ENCODE results near the gene PDZRN4.

The PDZRN4 gene

DNA sequence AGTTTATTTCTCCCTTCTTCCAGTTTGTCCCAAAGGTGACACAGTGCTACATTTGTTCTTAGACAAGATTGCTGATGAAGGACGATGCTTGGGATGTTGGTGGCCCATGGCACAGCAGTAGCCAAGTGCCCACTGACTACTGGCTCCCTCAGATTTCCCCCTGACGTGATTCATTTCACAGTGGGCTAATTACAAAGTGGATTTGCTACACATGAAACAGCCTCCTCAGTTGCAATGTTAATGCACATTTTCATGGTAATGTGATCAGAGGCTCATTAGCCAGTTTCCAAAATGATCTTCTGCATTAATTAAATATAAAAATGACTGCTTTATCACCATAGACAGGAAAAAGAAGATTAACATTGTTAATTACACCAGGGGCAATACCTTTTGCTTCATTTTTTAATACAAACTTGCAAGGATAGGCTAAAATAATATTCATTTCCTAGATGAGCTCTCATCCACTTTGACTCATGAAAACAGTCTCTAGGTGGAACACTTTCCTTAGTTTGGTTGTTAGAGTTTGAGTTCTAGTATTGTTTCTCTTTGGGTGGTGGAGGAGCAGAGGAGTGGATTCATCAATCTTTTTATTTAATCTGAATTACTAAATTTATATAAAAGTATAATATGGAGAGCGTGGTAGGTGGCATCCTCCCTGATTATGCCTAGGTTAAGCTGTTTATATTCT lies 250.9 kb downstream of the PDZRN4 start:
- FAIRE-seq (no peak), DNase-seq (ENCODE audit: extremely low spot score, insufficient read length, low read depth) (no peak)

DNA sequence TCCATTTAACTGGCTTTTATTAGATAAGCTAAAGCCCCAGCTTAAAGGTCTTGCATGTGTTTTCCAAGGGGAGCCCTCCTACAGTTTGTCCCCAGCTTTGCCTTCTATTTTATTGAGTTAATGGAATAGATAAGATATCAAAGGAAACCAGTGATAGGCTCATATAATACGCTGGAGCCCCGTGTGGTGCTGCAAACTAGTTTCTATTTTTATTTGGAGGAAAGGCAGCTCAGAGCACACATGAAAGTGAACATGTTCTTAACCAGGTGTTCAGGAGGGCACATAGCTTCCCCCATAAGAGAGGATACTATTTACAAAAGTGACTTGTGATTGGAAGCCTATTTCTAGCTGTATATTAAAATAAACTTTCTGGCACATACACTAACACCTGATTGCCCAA lies 251.7 kb downstream of the PDZRN4 start:
- DNase-seq (ENCODE audit: extremely low spot score, insufficient read length, low read depth) (no peak), FAIRE-seq (no peak)

DNA sequence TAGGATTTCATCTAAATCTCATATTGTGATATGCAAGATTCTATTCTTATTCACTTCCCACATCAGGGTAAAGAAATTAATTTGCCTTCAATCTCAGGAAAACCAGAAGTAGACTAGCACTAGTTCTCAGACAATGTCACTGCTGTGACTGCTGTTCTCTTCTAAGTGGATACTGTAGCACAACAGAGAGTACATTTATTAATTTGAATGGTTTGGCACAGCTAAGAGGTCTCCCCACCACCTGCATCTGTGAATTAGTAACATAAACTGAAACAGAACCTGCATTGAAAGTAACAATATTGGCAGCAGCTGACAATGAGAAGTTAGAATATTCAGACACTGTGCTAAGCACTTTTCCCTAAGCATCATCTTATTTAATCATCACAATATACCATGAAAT lies 253.1 kb downstream of the PDZRN4 start:
- FAIRE-seq (no peak), DNase-seq (ENCODE audit: extremely low spot score, insufficient read length, low read depth) (no peak)

DNA sequence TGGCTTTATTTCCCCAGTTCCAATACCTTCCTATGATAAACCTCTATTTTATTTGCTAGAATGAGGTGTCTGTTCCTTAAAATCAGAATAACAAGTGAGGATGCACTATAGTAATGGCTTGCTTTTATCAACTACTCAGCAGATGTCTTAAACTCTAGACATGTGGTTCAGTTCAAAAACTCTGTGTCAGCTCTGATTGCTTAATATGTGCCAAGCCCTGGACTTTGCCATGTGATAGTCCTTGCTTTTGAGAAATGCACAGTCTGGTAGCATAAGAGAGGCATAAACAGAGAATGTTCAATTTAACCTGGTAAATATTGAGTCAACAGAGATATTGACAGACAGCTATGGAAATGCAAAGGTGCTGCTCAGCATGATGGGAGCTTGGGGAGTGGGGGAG lies 254.8 kb downstream of the PDZRN4 start:
- no peak for DNase-seq (ENCODE audit: extremely low spot score, insufficient read length, low read depth)
- no peak for FAIRE-seq

DNA sequence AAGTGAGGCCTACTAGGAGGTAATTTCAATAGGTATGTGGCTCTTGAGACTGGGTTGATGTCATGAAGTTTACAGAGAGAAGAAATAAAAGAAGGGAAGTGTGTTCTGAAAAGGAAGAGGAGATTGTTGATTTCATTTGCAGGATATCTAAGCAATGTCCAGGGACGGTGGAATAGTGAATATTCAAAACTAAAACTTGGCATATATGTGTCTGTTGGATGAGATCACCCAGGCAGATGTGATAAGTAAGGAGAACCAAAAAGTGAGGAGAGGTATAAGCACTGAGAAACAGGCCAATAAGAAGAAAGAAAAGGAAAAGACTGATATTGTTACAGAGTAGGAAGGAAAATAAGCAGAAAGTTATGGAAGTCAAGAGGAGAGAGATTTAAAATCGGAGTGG lies 255.6 kb downstream of the PDZRN4 start:
- FAIRE-seq (no peak), DNase-seq (ENCODE audit: extremely low spot score, insufficient read length, low read depth) (no peak)

DNA sequence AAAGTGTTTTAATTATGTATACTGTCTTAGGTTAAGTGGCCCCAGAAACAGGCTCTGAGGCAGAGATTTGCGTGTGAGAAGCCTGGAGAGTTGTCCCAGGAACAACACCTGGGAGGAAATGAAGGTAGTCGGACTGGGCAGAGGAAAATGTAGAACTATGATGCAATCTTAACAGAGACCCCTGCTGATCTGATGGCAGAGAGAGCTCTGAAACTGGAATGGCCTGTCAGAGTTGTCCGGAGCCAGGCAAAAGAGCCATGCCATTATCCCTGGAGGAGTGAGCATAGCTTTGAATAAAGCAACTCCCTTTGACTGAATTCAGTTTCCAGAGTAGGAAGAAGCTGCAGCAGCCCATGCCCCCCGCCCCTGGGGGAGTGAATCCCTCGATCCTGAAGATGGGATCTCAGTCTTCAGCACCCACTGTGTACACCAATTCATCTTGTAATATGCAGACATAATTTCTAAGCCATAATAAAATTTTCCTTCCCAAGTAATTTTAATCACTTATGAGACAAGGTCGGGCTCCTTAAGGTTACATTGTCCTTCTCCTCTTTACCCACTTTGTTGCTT lies 264.8 kb downstream of the PDZRN4 start:
- FAIRE-seq (no peak), DNase-seq (ENCODE audit: extremely low spot score, insufficient read length, low read depth) (no peak)

DNA sequence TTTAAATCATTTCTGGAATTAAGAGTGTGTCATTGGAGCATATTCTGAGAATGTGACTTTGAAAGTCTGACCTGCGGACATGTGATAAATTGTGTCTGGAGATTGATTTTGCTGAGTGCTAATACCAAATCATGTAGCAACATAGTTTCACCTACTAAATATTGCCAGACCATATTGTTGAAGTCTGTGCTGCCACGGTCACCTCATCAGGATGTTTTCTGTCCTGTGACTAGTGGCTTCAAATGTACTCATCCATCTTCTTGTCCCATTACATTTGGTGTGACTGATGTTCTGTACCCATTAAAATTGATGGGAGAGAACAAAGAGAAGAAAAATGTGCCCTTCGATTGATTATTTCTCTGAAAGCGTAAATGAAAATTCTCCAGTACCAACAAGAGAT lies 265.3 kb downstream of the PDZRN4 start:
- DNase-seq (ENCODE audit: extremely low spot score, insufficient read length, low read depth) (no peak), FAIRE-seq (no peak)

DNA sequence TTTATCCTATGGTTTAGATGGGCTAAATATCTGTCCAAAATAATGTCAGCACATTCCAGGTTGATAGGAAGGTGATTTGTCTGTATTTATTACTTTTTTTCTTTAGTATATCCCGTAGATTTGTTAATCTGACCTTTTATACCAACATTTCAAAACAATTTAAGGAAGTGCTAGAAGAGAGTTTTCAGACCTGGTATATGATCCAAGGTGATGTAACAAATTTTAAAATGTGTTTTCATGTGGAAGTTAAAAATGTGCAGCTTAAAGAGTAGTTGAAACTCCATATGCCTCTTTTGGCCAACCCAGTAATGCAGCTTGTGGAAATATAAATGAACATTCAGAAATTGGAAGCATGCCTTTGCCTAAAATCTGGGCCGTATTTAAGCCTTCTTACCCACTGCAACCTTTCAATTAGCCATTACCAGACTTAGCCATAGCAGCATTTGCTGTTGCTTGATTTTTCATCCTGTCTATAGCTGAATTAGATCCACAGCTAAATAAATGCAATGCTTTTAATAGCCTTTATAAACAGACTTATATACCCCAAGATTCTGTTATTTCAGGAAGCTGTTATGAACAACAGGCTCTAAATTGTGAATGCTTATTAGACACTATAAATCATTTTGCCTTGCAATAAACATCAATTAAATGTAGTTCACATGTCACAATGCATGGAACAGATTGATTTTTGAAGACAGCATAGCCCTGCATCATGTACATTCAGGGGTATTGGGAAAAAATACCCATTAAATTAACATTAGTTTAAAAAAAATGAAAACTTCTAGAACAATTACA lies 271.2 kb downstream of the PDZRN4 start:
- DNase-seq (ENCODE audit: extremely low spot score, insufficient read length, low read depth): no peak

DNA sequence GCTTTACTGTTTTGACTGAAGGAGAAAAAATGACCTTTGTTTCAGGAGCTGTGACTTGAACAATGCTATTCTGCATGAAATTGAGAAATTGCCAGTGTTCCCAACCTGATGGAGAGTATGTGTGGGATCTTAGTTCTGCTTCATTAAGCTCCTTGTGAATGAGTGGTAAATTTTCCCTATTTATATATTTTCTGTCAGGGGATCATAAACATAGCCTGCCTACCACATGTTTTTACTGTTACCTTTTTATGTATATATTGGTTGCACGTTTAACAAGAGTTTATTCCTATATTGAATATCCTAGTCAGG lies 271.7 kb downstream of the PDZRN4 start:
- DNase-seq (ENCODE audit: extremely low spot score, insufficient read length, low read depth) (no peak), FAIRE-seq (no peak)

More for the DNA sequence above, 271.2 kb downstream of the PDZRN4 start:
- no peak for FAIRE-seq

DNA sequence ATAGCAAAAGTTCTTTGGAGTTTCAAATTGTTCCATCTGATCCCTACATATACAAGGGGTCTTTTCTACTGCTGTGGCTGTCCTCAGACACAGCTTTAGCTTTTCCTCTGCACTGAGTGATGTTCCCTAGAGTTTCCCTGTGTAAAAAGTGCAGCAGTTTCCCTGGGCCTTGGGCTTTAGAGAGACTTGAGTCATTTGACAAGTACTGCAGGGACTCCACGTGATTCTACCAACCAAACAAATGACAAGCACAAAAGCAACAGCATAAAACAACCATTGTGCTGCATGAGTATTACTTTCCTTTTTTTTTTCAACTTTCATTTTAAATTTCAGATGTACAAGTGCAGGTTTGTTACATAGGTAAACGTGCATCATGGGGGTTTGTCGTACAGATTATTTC lies 272.8 kb downstream of the PDZRN4 start:
- DNase-seq (ENCODE audit: extremely low spot score, insufficient read length, low read depth) (no peak), FAIRE-seq (no peak)

DNA sequence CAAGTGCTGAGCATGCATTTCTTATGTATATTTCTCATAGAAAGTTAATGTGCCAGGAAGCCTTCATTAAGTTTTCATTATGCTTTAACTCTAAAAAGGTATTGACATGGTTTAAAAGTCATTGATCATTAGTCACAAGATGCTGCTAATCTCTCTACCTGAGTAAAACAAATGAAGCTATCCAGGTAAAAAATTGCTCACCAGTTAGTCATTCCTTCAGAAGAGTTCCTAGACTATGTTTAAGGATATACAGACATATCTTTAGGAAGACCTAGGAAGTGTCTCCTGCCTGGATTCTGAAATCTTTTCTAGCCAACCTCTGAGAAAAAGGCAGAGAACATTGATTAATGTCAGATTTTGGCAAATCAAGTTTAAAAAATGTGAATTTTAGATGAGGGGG lies 274.2 kb downstream of the PDZRN4 start:
- DNase-seq (ENCODE audit: extremely low spot score, insufficient read length, low read depth) (no peak), FAIRE-seq (no peak)

DNA sequence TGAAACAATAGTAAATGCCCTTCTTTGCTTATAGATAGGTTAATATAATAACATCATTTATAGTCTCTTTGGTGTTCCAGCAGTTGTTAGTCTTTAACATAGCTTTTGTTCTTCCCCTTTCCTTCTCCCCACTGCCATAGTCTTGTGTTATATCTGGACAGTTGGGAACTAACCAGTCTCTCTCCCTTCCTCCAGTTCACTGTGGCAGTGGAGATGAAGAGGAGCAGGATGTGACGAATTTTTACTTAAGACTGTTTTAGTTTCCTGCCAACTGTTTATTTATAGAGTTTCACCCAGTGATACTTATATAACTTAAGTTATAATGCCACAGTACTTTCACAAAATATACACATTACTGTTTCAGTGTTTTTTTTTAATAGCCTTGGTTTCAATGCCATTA lies 277.4 kb downstream of the PDZRN4 start:
- FAIRE-seq: no peak
- no peak for DNase-seq (ENCODE audit: extremely low spot score, insufficient read length, low read depth)

DNA sequence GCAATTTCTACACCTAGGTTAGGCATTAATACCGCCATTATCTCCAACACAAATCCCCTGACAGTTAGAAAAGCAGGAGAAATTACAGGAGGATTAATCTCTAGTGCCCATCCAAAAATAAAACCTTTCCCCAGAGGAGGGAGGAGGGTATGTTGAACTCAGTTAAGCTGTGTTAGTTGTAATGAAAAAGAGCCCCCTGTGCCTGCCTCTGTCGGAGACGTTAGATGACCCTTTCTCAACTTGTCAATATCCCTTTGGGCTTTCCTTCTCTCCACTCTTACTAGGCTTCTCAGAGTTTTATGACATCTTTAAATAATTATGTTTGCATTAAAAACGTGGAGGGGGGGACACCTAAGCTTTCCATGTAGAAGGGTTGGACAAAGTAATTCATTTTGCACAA lies 278.2 kb downstream of the PDZRN4 start:
- no peak for DNase-seq (ENCODE audit: extremely low spot score, insufficient read length, low read depth)
- no peak for FAIRE-seq

DNA sequence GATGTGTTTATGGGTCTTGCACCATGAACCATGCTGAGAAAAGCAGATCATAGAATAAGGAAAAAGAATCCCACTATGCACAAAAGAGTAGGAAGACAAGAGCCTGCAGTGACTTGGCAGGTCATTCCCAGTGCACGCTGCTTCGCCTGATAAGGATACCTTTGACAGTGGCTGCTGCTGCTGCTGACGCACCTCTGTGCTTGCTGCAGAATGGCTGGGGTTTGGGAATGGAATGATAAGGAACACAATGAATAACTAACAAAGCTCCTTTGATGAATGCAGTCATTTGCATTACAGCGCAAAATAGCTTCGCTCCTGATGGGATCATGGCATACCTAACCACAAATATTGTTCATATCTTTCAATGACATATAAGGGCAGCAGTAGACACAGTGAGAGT lies 278.7 kb downstream of the PDZRN4 start:
- DNase-seq (ENCODE audit: extremely low spot score, insufficient read length, low read depth) (no peak), FAIRE-seq (no peak)

DNA sequence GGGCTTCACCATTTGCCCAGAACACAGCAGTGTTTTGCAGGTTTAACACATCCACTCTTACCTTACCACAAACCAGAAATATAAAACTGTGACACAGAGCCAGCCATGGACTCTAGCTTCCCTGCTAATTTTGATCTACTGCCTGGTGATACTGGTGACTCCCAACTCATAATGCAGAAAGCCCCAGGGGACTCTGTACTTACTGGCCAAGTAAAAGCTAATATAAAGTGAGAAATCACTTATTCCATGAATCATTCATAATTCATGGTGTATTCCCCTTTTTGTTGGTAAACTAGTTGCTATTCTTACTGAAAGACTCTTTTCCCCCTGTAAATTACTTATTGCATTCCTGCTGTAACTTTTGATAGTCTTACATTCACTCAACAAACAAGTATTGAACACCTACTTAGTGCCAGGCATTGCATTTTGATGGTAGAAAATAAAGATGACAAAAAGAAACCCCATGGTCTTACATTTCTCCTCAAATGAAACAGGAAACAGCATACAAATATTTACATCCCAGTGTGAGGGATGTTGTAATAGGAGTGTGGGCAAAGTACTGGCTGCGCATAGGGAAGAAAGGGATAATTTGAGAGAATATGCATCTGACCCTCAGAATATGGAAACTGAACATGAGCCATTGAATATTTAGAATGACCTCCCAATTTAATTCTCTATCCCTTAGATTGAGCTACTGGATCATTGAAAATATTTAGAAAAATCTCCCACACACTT lies 279.6 kb downstream of the PDZRN4 start:
- FAIRE-seq (no peak), DNase-seq (ENCODE audit: extremely low spot score, insufficient read length, low read depth) (no peak)

DNA sequence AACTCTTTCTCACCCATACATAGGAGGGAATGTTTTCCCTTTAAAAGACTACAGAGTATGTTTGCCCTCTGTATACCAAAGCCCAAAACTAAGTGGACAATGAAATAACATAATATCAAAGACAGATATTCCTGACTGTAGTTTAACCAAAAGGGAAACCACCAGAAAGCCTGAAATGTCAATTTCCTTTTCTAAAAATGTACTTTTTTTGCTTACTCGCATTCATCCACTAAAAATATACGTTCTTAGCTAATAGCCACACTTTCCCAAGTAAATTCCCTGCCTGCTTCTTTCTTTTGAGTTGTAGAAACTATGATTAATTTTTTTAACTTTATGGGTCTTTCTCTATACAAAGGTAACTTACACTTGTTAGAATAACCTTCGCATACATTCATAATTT lies 280.2 kb downstream of the PDZRN4 start:
- no peak for DNase-seq (ENCODE audit: extremely low spot score, insufficient read length, low read depth)
- no peak for FAIRE-seq

DNA sequence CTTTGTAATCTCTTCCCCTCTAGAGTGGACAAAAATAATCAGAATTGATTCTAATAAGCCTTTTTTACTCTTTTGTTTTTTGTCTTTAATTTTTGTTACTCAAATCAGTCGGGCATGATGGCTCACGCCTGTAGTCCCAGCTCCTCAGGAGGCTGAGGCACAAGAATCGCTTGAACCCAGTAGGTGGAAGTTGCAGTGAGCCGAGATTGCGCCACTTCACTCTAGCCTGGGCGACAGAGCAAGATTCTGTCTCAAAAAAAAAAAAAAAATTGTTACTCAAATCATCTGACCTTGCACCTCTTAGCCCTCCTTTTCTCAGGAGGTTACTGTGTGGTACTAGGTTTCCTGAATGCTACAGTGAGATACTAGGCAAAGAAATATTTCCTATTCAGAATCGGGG lies 280.6 kb downstream of the PDZRN4 start:
- no peak for FAIRE-seq

DNA sequence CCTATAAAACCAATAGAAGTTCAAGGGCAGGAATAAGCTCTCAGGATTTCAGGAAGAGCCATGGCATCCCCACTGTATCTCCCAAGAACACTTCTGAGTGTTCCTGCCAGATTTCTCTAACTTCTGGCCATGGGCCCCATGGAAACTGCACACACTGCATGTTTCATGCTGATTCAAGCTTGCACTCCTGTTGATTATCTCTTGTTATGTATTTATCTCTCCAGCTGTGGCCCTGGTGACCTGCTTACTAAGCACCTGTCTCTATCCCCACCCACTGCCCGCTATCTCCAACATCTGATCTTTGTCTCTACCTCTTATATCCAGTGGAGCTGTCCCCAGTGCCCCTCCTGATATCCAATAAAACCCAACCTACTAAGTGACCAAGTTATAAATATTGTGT lies 285.3 kb downstream of the PDZRN4 start:
- DNase-seq (ENCODE audit: extremely low spot score, insufficient read length, low read depth): no peak
- FAIRE-seq: no peak

More for the DNA sequence above, 280.6 kb downstream of the PDZRN4 start:
- DNase-seq (ENCODE audit: extremely low spot score, insufficient read length, low read depth): no peak

DNA sequence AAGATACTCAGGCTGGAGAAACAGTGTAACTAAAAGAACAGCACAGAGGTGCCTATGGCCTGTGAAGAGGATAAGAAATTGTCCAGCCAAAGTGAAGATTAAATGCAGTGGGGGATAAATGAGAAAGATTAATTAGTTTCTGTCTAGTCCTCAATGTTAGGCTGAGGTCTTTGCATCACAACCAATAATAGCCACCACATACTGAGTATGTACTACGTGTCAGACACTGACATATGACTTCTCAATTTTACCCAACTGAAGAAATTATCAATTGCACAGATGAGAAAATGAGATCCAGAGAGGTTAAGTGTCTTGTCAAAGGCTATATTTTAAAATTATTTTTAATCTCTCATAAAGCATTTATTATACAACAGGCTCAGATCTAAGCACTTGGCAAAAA lies 285.9 kb downstream of the PDZRN4 start:
- DNase-seq (ENCODE audit: extremely low spot score, insufficient read length, low read depth): no peak

DNA sequence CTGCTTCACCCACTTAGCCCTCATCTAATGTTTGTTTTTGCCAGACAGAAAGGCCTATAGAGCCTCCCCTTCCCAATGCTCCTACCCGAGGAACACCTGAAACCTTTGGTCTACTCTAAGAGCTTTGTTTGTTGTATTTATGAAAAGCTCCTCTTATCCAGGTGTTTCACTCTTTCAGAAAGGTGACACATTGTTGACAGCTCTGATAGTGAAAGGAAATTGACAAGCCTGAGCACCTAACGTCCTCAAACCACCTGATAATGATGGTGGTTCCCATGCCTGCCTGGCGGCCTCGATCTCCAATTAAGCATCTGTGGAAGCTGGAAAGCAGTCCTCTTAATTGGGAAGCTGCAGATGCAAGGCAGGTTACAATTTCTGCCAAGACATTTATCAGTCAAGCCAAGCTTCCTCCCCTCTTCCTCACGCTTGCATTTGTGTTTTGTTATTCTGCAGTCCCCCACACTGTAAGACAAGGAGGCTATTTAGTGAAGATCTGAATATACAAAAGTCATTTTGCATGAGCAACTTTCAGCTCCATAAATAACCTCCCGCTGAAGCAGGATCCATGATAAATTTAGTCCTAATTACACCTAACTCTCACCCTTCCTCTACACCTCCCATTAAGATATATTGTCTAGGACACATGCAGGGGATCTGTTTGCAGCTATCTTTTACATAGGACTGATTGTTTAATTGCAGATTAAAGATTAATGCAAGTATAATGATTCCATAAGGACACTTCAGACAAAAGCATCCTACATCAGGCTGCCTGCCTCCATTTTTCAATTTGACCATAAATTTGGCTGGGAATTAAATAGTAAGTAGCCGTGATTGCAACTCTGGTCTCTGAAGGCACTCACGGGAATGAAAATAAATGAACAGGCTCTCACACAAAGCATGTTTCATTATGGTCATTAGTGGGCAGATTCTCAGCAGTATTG lies 288.6 kb downstream of the PDZRN4 start:
- FAIRE-seq: no peak
- no peak for DNase-seq (ENCODE audit: extremely low spot score, insufficient read length, low read depth)

More for the DNA sequence above, 285.9 kb downstream of the PDZRN4 start:
- no peak for FAIRE-seq

All from GM18507 (cell line).